GM19328 (cell line): ENCODE measurements around the gene PSMG3.
"Not testable (repeated sequence)": the region's sequence is repeated elsewhere in the genome, so short reads cannot be mapped to it uniquely, and the experiment has no call there.

ENCODE experiments used
- ATAC-seq: cut with Tn5 transposase; IDR thresholded peaks from one replicate; pipeline ENCODE4 v1.9.1; 2021; ENCODE audit warnings: mild to moderate bottlenecking, moderate library complexity; ENCODE audit not compliant: unreplicated experiment

The PSMG3 gene

DNA sequence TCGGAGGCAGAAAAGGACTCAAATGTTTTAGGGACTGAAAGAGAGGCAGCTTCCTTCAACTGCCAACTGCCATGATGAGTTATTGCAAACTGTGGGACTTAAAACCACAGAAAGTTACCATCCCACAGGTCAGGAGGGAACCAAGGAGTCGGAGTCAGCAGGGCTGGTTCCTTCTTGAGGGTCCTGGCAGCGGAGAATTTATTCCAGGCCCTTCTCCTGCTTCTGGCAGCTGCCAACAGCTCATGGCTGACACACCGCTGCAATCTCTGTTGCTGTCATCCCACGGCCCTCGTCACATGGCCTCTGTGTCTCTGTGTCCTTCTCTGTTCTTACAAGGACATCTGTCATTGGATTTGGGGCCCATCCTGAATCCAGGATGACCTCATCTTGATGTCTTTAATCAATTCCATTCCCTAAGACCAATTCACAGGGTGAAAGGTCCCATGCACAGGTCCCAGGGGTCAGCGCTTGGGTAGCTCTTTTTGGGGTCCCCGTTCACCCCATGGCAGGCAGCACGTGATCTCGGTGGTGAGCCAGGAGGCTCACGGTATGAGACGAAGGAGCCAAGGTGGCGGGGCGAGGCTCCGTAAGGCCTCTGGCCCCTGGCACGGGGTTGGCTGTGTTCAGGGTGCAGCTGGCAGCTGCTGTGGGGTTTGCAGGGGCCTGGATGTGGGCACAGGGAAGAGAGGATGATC is 27.4 kb upstream of the PSMG3 start:
- ATAC-seq, result no peak

DNA sequence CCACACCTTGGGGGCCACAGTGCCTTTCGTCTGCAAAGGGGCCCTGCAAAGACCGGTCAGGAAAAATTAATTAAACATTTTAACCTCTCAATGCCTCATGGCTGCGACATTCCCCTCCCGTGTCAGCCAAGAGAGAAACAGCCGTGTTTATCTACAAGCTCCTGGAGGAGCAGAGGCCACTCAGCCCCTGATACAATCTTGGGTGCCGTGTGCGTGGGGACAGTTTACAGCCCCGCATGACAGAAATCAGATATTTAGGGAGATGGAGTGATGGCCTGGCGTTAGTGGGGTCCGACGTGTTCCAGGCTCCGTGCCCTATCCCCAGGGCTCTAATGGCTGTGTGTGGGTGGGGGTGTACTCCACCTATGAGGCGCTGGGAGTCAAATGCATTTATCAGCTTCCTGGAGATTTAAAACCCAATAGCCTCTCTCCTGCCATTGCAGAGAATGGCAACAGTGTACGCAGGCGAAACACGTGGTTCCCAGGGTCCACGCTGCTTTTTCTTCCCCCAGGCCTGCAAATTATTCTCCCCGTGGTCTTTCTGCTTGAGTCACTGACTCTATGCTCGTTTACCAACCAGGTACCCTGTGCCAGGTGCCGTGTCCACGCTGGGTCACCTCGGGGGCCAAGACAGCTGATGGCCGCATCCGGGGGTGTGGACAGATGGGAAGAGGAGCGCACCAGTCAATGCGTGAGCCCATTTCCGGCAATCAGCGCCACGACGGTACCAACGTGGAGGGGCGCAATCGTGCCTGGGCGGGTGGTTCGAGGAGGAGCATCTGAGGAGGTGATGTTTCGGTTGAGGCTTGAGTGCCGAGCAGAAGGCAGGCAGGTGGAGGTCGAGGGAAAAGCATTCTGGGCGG is 26.6 kb upstream of the PSMG3 start:
- ATAC-seq, result no peak

DNA sequence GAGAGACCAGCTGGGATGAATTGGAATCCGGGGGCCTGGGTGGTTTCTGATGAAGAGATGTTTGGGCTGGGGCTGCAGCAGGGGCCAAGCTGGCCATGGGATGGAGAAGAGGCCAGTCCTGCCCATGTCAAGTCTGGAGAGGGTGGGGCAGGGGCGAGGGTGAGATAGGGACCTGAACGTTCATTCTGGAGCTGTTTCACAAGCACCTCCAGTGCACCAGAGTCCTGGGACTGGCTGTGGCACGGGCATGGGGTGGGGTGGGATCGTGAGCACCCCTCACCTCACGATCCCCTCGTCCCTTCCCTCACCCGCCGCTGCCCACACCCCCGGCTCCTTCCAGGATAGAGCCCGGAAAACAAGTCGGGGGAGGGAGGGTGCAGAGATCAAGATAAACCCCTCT is 25.8 kb upstream of the PSMG3 start:
- no peak for ATAC-seq

DNA sequence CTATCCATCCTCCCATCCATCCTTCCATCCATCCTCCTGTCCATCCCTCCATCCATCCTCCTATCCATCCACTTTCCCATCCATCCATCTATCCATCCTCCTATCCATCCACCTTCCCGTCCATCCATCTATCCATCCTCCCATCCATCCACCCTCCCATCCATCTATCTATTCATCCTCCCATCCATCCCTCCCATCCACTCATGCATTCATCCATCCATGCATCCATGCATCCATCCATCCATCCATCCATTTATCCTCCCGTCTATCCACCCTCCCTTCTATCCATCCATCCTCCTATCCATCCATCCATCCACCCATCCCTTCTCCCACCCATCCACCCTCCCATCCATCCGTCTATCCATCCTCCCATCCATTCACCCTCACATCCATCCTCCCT is 25.2 kb upstream of the PSMG3 start:
- ATAC-seq, result no peak

DNA sequence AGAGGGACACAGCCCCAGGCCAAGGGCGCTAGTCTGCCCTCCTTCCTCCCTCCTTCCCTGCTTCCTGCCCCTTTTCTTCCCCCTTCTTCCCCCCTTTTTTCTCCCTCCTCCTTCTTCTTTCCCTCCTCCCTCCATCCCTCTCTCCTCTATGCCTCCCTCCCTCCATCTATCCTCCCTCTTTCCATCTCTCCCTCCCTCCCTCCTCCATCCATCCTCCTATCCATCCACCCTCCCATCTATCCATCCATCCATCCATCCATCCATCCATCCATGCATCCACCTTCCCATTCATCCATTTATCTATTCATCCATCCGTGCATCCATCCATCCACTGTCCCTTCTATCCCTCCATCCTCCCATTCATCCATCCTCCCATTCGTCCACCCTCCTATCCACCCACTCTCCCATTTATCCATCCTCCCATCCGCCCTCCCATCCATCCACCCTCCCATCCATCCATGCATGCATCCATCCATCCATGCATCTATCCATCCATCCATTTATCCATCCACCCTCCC is 24.1 kb upstream of the PSMG3 start:
- ATAC-seq, result no peak

DNA sequence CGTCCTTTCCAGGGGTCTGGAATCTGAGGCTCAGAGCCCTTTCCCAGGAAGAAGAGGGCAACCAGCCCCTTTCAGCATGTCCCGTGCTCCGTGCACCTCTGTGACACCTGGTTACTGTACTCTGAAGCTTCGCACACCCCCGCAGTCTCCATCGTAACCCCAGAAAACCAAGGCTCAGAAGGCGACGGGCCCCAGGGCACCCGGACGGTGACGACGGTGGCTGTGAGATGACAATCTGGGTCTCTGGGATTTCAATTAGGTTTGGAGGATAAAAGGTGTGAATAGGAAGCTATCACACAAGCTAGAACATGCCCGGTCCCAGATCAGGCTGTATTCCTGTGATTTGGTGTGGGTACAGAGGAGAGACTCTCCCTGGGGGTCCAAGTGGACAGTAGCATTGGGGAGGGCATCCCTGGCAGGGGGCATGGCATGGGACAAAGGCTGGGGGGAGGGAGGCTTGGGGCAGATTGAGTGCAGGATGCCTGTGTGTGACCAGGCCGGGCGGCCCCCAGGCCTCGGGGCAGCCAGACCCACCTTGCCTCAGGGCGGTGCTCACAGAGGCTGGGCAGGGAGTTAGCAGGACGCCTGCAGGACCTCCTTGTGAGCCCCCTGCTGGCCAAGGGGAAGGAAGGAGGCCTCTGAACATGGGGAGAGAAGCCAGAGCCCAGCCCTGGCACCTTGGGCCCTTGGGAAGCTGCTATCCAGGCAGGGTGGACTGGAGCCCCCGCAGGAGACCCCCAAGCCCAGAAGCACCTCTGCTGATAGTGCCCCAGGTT is 23.4 kb upstream of the PSMG3 start:
- no peak for ATAC-seq

DNA sequence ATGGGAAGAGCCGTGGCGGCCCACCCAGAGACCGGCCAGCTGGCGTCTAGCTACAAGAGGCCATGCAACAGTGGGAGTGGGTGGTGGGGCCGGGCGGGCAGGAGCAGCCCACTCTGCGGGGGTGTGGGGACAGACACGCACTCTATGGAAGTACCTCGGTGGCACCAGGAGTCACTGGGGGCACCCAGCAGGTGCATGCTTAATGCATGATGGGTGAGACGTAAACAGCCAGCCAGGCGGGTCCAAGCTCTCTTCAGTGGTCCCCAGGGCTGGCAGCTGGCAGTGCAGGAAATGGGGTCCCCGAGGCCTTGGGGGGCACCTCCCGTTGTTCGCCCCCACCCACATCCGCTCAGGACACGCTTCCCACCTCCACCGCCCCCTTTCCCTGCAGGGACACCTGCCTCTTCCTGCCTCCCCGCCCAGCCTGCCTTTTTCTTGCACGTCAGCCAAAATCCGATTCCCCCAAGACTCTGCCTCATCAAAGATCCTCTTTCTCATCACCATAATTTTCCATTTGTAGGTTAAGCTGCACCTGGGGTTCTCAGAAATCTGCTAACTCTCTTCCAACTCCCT is 22.6 kb upstream of the PSMG3 start:
- no peak for ATAC-seq

DNA sequence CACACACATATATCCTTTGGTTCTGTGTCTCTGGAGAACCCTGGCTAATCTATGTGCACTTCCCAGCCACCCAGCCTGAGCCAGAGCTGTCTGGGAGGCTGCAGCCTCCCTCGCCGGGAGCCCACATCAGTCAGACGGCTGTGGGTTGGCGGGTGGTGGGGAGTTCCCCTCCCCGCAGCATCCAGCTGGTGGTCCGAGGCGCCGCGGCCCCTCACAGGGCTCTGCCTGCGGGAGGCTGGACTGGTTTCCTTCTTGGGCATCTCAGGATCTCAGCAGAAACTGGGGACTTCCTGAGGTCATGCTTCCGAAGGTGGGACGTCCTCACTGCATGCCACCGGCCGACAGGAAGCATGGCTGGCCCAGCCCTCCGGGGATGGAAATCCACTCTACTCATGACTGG is 22.0 kb upstream of the PSMG3 start:
- no peak for ATAC-seq

DNA sequence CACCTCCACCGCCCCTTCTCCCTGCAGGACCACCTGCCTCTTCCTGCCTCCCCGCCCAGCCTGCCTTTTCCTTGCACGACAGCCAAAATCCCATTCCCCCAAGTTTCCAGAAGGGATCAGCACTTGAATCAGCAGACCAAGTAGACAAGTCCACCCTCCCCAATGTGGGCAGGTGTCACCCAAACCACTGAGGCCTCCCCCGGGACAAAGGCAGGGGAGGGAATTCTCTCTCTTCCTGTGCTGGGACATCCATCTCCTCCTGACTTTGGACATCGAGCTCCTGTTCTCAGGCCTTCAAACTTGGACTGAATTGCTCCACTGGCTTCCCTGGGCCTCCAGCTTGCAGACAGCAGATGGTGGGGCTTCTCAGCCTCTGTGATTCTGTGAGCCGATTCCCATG is 21.6 kb upstream of the PSMG3 start:
- ATAC-seq, result no peak

DNA sequence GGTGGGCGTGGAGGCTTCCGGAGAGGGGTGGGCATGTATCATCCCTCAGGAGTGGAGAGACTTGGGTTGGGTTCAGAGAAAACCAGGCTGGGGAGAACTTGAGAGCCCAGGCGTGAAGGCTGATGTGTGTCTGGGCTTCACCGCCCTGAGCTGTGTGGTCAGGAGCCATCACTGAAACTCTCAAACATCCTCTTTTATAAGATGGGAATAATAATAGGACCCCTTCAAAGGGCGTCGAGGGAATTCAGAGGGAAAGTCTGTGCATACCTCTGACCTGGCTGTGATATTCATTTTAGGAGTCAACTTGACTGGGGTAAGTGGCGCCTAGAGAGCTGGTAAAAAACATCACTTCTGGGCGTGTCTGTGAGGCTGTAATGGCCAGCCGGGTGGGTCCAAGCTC is 21.1 kb upstream of the PSMG3 start:
- no peak for ATAC-seq

DNA sequence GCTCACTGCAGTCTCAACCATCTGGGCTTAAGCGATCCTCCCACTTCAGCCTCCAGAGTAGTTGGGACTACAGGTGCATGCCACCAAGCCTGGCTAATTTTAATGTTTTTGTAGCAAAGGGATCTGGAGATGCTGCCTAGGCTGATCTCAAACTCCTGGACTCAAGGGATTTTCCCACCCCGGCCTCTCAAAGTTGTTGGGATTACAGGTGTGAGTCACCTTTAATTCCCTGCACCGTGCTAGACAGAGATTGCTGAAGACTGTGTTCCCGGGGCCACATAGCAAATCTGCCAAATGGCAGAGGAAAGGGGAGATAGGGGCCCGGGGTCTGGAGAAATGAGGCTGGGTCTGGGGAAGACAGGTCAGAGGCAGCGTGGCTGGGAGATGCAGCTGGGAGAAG is 20.6 kb upstream of the PSMG3 start:
- ATAC-seq, result no peak

DNA sequence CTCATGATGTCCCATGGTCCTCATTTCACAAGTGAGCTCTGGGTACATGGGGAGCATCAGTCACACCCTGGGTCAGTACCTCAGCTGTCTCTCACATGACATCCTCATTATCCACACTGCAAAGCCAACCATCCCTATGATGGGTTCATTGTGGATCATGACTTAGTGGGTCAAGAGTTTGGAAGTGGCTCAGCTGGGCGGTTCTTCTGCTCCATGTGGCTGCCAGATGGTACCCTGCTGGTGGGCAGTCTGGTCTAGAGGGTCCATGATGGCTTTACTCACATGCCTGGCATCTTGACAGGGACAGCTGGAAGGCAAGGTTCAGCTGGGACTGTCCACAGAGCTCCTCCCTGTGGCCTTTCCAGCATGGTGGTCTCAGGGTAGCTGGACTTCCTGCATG is 19.1 kb upstream of the PSMG3 start:
- no peak for ATAC-seq

DNA sequence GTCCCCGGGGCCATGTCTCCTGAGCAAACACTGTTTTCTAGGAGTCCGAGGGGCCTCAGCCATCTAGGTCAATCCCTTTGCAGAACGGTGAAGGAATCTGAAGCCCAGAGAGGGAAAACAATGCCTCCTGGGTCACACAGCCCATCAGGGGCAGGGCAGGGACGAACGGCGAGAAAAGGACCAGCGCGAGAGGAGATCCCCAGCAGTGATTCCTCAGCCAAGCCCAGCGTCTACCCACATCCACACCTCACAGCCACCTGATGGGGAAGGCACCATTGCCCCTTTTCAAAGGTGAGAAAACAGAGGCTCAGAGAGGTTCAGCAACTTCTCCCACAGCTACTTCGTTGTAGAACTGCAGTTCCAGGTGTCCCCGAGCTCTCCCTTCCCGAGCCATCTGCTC is 17.9 kb upstream of the PSMG3 start:
- no peak for ATAC-seq

DNA sequence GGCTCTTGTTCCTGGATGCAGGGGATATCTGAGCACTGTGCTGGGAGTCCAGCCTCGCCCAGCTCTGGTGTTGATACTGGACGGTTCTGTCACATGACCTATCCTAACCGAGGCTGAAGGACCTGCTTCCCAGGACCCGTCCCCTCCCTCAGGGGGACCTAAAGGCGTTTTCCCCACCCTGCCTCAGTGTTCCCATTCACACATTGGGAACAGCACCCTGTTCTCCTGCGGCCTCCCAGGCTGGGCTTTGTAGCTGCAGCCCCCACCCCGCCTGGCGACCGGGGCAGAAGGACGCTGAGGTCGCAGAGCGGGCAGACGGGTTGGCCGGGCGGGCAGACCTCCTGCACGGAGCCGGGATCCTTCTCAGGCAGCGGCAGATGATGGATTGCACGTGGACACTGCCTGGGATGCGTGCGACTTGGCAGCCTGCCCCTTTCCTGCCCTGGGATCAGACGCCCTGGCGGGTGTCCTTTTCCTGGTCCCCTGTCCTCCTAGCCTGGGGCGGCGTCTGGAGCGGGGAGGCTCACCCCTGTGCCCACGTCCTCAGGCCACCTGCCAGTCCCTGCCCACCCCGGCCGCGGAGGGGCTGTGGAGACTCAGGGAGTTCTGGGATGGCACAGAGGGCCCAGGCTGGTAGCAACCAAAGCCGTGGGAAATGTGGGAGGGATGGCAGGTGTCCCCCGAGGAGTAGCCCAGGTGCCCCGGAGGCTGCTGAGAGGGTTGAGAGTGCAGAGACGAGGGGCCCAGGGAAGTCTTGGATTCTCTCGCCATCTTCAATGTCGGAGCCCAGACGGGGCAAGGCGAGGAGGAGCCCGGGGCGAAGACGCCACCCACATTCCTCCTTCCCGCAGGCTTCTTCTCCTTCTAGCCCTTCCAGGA is 17.2 kb upstream of the PSMG3 start:
- ATAC-seq, result no peak

DNA sequence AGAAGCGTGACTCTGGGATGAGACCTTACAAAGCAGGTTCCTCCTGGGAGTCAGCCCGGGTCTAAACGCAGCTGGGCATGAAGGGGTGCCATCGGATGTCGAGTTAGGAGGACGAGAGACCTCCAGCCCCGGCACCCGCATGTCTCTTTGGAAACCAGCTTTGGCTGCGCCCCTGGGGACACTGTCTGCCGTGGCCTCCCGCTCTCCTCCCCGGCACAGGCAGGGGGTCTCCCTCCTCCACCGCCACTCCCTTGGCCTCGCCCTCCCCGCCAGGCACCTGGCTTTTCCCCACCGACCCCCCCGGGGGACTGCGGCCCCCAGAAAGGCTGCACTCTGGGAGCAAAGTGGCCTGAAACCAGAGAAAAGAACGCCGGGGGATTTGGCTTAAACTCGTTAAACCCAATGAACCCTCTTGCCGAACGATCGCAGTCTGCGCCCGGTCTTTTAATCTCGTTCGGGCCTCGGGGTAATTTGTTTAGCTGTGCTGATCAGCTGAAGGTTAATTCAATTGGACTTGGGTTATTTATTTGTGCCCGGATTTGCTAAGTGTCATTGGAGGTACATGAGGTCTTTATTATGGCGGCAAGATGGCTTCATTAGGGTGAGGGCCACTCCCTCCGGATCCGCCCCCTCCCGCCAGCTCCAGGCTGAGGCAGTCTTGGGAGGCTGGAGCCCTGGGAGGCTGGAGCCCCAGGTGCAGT is 16.4 kb upstream of the PSMG3 start:
- ATAC-seq, result no peak

DNA sequence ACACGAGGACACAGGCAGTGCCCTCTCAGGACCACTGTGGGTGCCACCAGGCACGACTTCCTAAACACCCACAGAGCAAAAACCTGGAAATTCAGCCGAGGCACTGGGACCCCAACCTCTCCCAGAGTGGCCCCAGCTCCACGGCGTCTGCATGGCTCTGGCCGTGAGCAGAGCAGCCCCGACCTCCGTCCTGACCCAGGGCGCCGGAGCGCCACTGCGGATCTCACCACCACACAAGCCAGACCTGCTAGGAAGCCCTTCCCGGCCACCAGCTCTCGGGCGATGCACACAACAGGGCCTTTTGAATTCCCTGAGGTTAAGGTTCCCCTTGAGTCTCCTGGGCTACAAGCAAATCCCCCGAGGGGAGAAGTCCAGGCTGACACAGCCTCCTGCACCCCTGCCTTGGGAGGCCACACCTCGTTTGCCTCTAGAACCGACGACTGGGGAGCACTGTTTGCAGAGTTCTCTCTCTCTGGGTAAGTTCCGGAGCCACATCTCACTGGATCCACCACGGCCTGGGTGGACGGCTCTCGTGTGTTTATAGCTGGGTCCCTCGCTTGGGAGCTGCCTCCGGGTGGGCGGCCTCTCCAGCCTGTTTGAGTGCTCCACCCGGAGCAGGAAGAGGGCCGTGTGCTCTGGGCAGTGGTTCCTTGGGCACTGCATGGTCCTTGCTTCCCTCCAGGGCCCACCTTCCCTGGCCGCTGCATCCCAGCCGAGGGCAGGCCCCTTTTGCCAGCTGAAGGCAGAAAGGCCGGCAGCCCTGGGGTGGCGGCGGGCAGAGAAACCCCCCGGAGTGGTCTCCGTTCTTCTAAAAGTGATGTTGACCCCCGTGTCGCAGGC is 15.5 kb upstream of the PSMG3 start:
- ATAC-seq, result no peak

DNA sequence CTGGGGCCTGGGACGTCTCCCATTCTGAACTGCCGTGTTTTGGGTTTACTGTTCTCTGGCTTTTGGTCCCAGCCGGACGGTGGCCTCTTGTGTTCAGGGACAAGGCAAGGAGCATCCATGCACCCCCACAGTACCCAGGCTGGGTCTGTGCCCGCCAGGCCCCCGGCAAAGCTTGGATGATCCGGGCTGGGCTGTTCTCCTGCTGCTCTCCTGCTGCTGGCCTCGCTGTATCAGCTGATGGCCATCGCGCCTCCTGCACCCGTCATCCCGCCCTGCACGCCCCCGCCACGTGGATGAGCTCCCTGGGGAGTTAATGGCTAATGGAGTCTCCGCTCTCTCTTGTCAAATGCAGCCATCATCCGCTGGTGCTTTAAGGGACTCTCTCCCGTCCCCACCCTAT is 14.9 kb upstream of the PSMG3 start:
- no peak for ATAC-seq

DNA sequence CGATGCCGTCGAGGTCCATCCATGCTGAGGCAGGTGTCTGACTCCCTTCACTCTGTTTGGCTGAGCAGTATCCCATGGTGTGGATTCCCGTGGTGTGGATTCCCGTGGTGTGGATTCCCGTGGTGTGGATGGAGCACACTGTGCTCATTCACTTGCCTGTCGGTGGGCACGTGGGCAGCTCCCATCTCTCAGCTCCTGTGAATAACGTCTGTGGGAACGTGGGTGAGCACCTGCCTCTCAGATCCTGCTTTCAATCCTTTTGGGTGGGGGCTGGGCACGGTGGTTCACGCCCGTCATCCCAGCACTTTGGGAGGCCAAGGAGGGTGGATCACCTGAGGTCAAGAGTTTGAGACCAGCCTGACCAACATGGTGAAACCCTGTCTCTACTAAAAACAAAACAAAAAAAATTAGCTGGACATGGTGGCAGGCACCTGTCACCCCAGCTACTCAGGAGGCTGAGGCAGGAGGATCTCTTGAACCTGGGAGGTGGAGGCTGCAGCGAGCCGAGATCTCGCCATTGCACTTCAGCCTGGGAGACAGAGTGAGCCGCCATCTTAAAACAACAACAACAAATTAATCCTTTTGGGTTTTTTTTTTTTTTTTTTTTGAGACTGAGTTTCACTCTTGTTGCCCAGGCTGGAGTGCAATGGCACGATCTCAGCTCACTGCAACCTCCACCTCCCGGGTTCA is 13.6 kb upstream of the PSMG3 start:
- ATAC-seq, result not testable (repeated sequence)
